Endodermal cell (in vitro differentiated cells): ENCODE data around the gene TBRG4. TPM values are rescaled to one million over a fixed set of nuclear protein-coding genes. Genes with fewer than 3 reads are reported as not detected.
A peak's percentile ranks its signal among the peaks of the same experiment; 100 is the strongest.

Experiments
- DNase-seq: peaks from one replicate; pipeline ENCODE4 v3.0.0-alpha.2; 2017
- H3K27ac ChIP-seq: 2 replicates; pipeline ENCODE4 v1.5.1; 2013; ENCODE audit warnings: mild to moderate bottlenecking, low read depth, low read length, moderate library complexity
- H3K27me3 ChIP-seq: 2 replicates; pipeline ENCODE4 v1.6.1; 2013; ENCODE audit warnings: mild to moderate bottlenecking, low read length, moderate library complexity; ENCODE audit not compliant: insufficient read depth, control insufficient read depth, poor library complexity, severe bottlenecking
- H3K36me3 ChIP-seq: 2 replicates; pipeline ENCODE4 v1.7.0; 2013; ENCODE audit warnings: mild to moderate bottlenecking, low read length, moderate library complexity; ENCODE audit not compliant: control insufficient read depth, insufficient read depth
- H3K4me1 ChIP-seq: one replicate; pipeline ENCODE4 v1.7.0; 2013; ENCODE audit warnings: low read length; ENCODE audit not compliant: control insufficient read depth, insufficient read depth
- H3K4me3 ChIP-seq: 2 replicates; pipeline ENCODE4 v1.5.1; 2013; ENCODE audit warnings: mild to moderate bottlenecking, low read length, moderate library complexity
- H3K9ac ChIP-seq: 2 replicates; pipeline ENCODE4 v1.6.1; 2013; ENCODE audit warnings: mild to moderate bottlenecking, low read length, moderate library complexity; ENCODE audit not compliant: poor library complexity, severe bottlenecking; ENCODE audit errors: extremely low read depth
- H3K9me3 ChIP-seq: 2 replicates; pipeline ENCODE4 v1.6.1; 2013; ENCODE audit warnings: mild to moderate bottlenecking, low read length, moderate library complexity; ENCODE audit not compliant: control insufficient read depth
- H3K27ac Mint-ChIP-seq: 2 replicates; pipeline ENCODE4 v1.8.0; 2020; ENCODE audit warnings: mixed read lengths
- H3K27me3 Mint-ChIP-seq: 2 replicates; pipeline ENCODE4 v1.8.0; 2021; ENCODE audit warnings: mild to moderate bottlenecking, mixed read lengths; ENCODE audit not compliant: insufficient read depth
- H3K36me3 Mint-ChIP-seq: 2 replicates; pipeline ENCODE4 v1.8.0; 2020; ENCODE audit warnings: low read depth, mixed read lengths
- H3K4me1 Mint-ChIP-seq: 2 replicates; pipeline ENCODE4 v1.8.0; 2020; ENCODE audit warnings: mixed read lengths
- H3K4me3 Mint-ChIP-seq: 2 replicates; pipeline ENCODE4 v1.8.0; 2020; ENCODE audit warnings: mild to moderate bottlenecking, moderate library complexity, mixed read lengths
- H3K9me3 Mint-ChIP-seq: 2 replicates; pipeline ENCODE4 v1.8.0; 2020; ENCODE audit warnings: mild to moderate bottlenecking, mixed read lengths
- CTCF ChIP-seq: fragments of 200-600 bp; sonication (generic); conservative IDR thresholded peaks from 2 replicates; pipeline ENCODE4 v1.5.0; 2021; ENCODE audit warnings: antibody characterized with exemption, mild to moderate bottlenecking
- WGBS, 2 experiments: methylation state at CpG; one replicate each; pipeline versions ENCODE4 v1.1.5 to v1.1.7; 2013; ENCODE audit warnings: missing lambda C conversion rate in 2 of 2, mixed read lengths in 1 of 2; ENCODE audit not compliant: insufficient coverage in 1 of 2, insufficient read length in 1 of 2; 5-methylcytosine and 5-hydroxymethylcytosine counted together
- total RNA-seq, 2 donors: library from RNA; stranded (reverse); fragmentation: NEBNext Ultra II Directional in 1 of 2; extraction: Animal tissue kit (Norgen Biotek cat#: 25700) in 1 of 2; gene quantifications; 2 replicates in 1 of 2; 3 replicates in 1 of 2; pipeline ENCODE4 v1.2.1, GENCODE V29; 2021

TBRG4 gene
- total RNA-seq, 2 donors from 2014 or later = 66.7 to 95.9 TPM

GRCh38 chr7:45157653-45158401, 46.3 kb upstream of the TBRG4 start, which contains the start of gene RAMP3:
Gene RAMP3 (plus strand): TSS chr7:45157791. CDS start chr7:45157829, 38 bp downstream.
- no peaks in the 10 kb centered on the region for H3K9me3 ChIP-seq
- peak; percentile 64 for DNase-seq
- H3K27me3 Mint-ChIP-seq = peaks cover 42% of the 10 kb centered on the region
- WGBS, 2 experiments = 21 to 23% methylated on average over 16 to 56 of the region's 56 CpGs
- no peak within 1 kb of the TSS for H3K9ac ChIP-seq
- H3K36me3 ChIP-seq = no peaks in the 10 kb centered on the region
- peaks cover 37% of the 10 kb centered on the region for H3K27me3 ChIP-seq
- H3K36me3 Mint-ChIP-seq = no peaks in the 10 kb centered on the region
- H3K4me1 Mint-ChIP-seq = peaks cover 2% of the 10 kb centered on the region
- no peak for TF ChIP-seq CTCF
- peak within 1 kb of the TSS; percentile 54 for H3K4me3 Mint-ChIP-seq
- H3K27ac Mint-ChIP-seq = no peak within 1 kb of the TSS
- no peak within 1 kb of the TSS for H3K27ac ChIP-seq
- no peaks in the 10 kb centered on the region for H3K4me1 ChIP-seq
- H3K4me3 ChIP-seq = no peak within 1 kb of the TSS
- H3K9me3 Mint-ChIP-seq = no peaks in the 10 kb centered on the region

GRCh38 chr7:45157286-45157652, 45.8 kb upstream of the TBRG4 start:
- H3K9me3 Mint-ChIP-seq = no peaks in the 10 kb centered on the region
- H3K4me1 Mint-ChIP-seq = peaks cover 2% of the 10 kb centered on the region
- Histone ChIP-seq H3K4me1 (no peaks in the 10 kb centered on the region), H3K9me3 (no peaks in the 10 kb centered on the region), H3K4me3 (no peak overlapping the region), H3K36me3 (no peaks in the 10 kb centered on the region), H3K27me3 (peaks cover 37% of the 10 kb centered on the region), H3K9ac (no peak overlapping the region), H3K27ac (no peak overlapping the region)
- H3K27me3 Mint-ChIP-seq = peaks cover 42% of the 10 kb centered on the region
- no peak for TF ChIP-seq CTCF
- H3K27ac Mint-ChIP-seq = no peak overlapping the region
- no peaks in the 10 kb centered on the region for H3K36me3 Mint-ChIP-seq
- no peak for DNase-seq
- H3K4me3 Mint-ChIP-seq = peak overlapping the region; percentile 54
- 0 to 16% methylated on average over 1 to 14 of the region's 14 CpGs for WGBS, 2 experiments

- Histone ChIP-seq H3K4me3 (no peak overlapping the region), H3K27me3 (peaks cover 37% of the 10 kb centered on the region), H3K36me3 (no peaks in the 10 kb centered on the region), H3K9me3 (no peaks in the 10 kb centered on the region), H3K4me1 (no peaks in the 10 kb centered on the region), H3K27ac (no peak overlapping the region), H3K9ac (no peak overlapping the region)
- Mint-ChIP-seq H3K36me3 (no peaks in the 10 kb centered on the region), H3K27me3 (peaks cover 43% of the 10 kb centered on the region), H3K27ac (no peak overlapping the region), H3K9me3 (no peaks in the 10 kb centered on the region), H3K4me1 (peaks cover 2% of the 10 kb centered on the region), H3K4me3 (peak overlapping the region; percentile 54)
- TF ChIP-seq CTCF = no peak
- peak; percentile 40 for DNase-seq
- 88 to 92% methylated on average over 3 to 8 of the region's 8 CpGs for WGBS, 2 experiments
Observed at GRCh38 chr7:45156516-45157272, 45.2 kb upstream of the TBRG4 start.
